NT2/D1 (cell line): ENCODE results near the gene GJA3.
A peak's percentile ranks its signal among the peaks of the same experiment; 100 is the strongest.

Experiments used
- DNase-seq: peaks from one replicate; pipeline ENCODE4 v3.0.0-alpha.2; 2011; ENCODE audit warnings: low read depth, low spot score
- H3K27me3 ChIP-seq: 2 replicates; pipeline ENCODE4 v1.6.0; 2011; ENCODE audit warnings: mild to moderate bottlenecking; ENCODE audit not compliant: insufficient read length, insufficient read depth
- H3K36me3 ChIP-seq: 2 replicates; pipeline ENCODE4 v1.6.1; 2011; ENCODE audit warnings: mild to moderate bottlenecking, low read length, mixed read lengths; ENCODE audit not compliant: insufficient read depth, insufficient read length
- H3K4me1 ChIP-seq: 2 replicates; pipeline ENCODE4 v1.5.1; 2011; ENCODE audit not compliant: insufficient read depth, insufficient read length
- H3K4me3 ChIP-seq: 2 replicates; pipeline ENCODE4 v1.5.1; 2011; ENCODE audit warnings: low read depth; ENCODE audit not compliant: insufficient read length
- H3K9ac ChIP-seq: 2 replicates; pipeline ENCODE4 v1.6.0; 2011; ENCODE audit warnings: low read depth; ENCODE audit not compliant: insufficient read length
- H3K9me3 ChIP-seq: 2 replicates; pipeline ENCODE4 v1.5.1; 2011; ENCODE audit warnings: mild to moderate bottlenecking, low read length; ENCODE audit not compliant: insufficient read depth
- SUZ12 ChIP-seq: IDR thresholded peaks from 2 replicates; pipeline ENCODE4 v1.6.1; 2011; ENCODE audit not compliant: insufficient read length, insufficient read depth; ENCODE audit errors: extremely low read depth
- YY1 ChIP-seq: IDR thresholded peaks from 2 replicates; pipeline ENCODE4 v1.6.1; 2011; ENCODE audit not compliant: insufficient read length, insufficient read depth
- ZNF274 ChIP-seq: IDR thresholded peaks from 2 replicates; pipeline ENCODE4 v1.6.1; 2011; ENCODE audit warnings: mild to moderate bottlenecking, low read depth, low read length

Gene GJA3

DNA sequence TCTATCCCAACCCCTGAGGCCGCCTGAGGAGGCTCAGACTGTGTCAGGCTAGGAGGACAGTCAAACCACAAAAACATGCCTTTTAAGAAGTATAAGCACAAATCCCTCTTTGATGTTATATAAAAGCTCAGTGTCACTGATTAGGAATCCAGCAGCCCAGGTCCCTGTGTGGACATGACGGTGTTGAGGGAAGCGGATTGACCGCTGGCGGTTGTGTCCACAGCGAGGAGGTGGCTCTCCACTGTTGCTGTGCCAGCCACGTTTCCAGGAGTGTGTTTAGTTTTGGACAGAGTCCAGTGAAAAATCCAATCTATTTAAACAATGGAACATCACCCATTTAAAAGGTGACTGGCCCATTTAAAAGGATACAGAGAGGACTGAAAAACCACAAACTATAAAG is 7.5 kb upstream of the GJA3 start:
- no peaks in the 10 kb centered on the region for H3K36me3 ChIP-seq
- TF ChIP-seq YY1, result no peak
- no peak for TF ChIP-seq ZNF274
- TF ChIP-seq SUZ12, result no peak
- peaks cover 3% of the 10 kb centered on the region for H3K4me1 ChIP-seq
- no peak overlapping the region for H3K4me3 ChIP-seq
- no peak for DNase-seq
- H3K27me3 ChIP-seq, result no peaks in the 10 kb centered on the region
- H3K9ac ChIP-seq, result no peak overlapping the region
- H3K9me3 ChIP-seq, result no peaks in the 10 kb centered on the region

DNA sequence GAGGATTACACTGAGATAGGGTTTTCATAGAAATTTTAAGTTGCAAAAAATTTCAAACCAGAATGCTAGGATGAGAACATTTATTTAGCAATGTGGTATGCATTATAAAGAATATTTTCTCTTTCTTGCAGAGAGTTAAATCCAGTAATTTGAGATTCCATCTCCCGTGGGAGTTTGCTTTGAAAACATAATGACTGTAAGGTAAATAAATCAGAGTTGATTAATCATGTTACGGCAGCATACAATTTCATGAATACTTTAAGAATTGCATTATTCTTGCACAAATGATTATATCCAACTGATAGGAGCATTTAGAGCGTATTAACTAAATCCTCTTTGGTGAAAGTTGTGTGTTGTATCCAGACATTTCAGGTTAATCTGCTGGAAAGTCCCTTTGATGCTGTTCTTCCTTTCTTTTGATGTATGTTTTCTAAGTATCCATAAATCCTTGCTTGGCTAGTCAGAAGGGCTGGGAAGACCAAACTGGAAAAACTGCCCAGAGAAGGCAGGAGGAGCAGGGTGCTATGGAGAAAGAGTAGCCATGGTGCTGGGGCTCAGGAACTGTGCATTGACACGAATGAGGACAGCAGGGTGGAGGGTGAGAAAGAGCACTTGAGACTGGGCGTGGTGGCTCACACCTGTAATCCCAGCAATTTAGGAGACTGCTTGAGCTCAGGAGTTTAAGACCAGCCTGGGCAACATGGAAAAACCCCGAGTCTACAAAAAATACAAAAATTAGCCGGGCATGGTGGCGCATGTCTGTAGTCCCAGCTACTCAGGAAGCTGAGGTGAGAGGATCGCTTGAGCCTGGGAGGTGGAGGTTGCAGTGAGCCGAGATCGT is 4.8 kb upstream of the GJA3 start:
- H3K4me3 ChIP-seq, result no peak overlapping the region
- H3K27me3 ChIP-seq, result peaks cover 23% of the 10 kb centered on the region
- DNase-seq, result no peak
- H3K36me3 ChIP-seq, result no peaks in the 10 kb centered on the region
- no peak for TF ChIP-seq YY1
- TF ChIP-seq ZNF274, result no peak
- no peak for TF ChIP-seq SUZ12
- H3K9ac ChIP-seq, result no peak overlapping the region
- peaks cover 3% of the 10 kb centered on the region for H3K4me1 ChIP-seq
- no peaks in the 10 kb centered on the region for H3K9me3 ChIP-seq

- Histone ChIP-seq H3K27me3 (peaks cover 57% of the 10 kb centered on the region), H3K4me3 (peak overlapping the region; percentile 21), H3K9ac (peak overlapping the region; percentile 42)
These were observed 1.1 kb upstream of the GJA3 start for GRCh38 chr13:20161951-20162300.

DNA sequence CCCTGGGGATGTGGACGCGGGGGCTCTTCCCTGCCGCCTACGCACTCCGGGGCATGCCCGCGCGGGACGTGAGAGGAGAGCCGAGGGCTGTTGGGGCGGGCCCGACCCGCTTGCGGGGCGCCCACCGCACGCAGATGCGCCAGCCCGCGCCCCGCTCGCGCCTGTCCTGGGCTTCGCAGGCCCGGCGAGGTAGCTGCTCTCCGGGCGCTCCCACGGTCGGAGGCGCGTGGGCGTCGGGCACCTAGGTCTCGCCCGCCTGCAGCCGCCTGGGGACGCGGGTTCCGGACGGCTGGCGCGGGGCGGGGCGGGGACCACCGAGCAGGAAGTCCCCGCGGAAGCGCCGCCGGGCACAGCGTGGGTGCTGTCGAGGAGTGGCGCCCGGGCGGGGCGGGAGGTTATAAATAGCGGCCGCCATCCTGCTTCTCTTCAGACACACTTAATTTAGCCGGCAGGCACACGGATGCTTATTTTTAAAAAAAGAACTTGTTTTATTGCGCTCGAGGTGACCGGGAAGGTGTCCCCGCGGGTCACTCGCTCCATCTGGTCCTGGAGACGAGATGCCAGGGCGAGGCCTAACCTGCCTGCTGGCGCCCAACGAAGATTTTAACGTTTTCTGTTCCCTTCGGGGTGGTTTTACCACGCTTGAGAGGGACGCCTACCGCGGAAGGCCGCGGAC is 561 bp upstream of the GJA3 start:
- no peaks in the 10 kb centered on the region for H3K36me3 ChIP-seq

More at GRCh38 chr13:20161951-20162300, 1.1 kb upstream of the GJA3 start:
- TF ChIP-seq YY1, result no peak
- TF ChIP-seq ZNF274, result no peak
- TF ChIP-seq SUZ12, result no peak
- no peaks in the 10 kb centered on the region for H3K4me1 ChIP-seq
- H3K36me3 ChIP-seq, result no peaks in the 10 kb centered on the region
- no peaks in the 10 kb centered on the region for H3K9me3 ChIP-seq
- DNase-seq, result no peak

DNA sequence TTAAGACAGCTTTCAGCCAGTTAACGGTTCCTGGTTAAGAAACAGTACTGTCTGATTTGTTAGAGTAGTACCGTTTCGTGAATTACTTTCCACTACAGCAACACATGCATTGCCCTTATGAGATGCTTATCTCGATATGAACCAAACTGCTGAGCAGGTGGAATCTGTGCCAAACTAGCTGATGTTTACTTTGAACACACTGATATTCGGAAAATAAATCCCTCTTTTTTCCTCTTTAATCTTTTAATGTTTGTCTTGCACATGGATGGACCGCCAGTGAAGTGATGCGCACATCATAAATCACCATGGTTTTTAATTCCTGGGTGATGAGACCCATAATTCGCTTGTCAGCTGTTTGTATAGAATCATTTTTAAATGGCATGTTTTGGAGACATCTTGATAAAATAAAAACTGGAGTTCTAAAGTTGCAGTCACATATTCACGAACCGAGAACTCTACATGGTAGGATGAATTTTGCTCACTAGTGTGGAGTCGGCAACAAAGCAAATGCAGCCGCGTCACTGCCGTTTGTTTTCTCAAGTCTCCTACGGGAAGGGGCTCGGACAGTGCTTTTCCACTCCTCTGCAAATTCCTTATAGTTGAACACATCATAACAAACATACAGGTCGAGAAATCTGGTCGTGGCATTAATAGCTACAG is 1.1 kb downstream of the GJA3 start:
- Histone ChIP-seq H3K4me1 (no peaks in the 10 kb centered on the region), H3K36me3 (no peaks in the 10 kb centered on the region), H3K4me3 (peak overlapping the region; percentile 8), H3K9ac (no peak overlapping the region), H3K27me3 (peaks cover 57% of the 10 kb centered on the region), H3K9me3 (no peaks in the 10 kb centered on the region)
- DNase-seq, result no peak
- TF ChIP-seq SUZ12 (no peak), YY1 (no peak), ZNF274 (no peak)

More for the DNA sequence above, 561 bp upstream of the GJA3 start:
- peak overlapping the region; percentile 55 for H3K4me3 ChIP-seq
- H3K9me3 ChIP-seq, result no peaks in the 10 kb centered on the region
- no peaks in the 10 kb centered on the region for H3K4me1 ChIP-seq
- TF ChIP-seq ZNF274 (no peak), YY1 (no peak), SUZ12 (peak; percentile 36)
- H3K9ac ChIP-seq, result peak overlapping the region; percentile 67
- no peak for DNase-seq
- H3K27me3 ChIP-seq, result peaks cover 57% of the 10 kb centered on the region

- Histone ChIP-seq H3K9me3 (no peaks in the 10 kb centered on the region), H3K36me3 (no peaks in the 10 kb centered on the region), H3K27me3 (peaks cover 50% of the 10 kb centered on the region), H3K4me3 (no peak overlapping the region), H3K4me1 (no peaks in the 10 kb centered on the region), H3K9ac (no peak overlapping the region)
- TF ChIP-seq YY1 (no peak), SUZ12 (no peak), ZNF274 (no peak)
- DNase-seq, result no peak
These were observed 3.6 kb downstream of the GJA3 start for GRCh38 chr13:20157151-20157796.
